ENCODE measurements around the gene TNS4.

DNA sequence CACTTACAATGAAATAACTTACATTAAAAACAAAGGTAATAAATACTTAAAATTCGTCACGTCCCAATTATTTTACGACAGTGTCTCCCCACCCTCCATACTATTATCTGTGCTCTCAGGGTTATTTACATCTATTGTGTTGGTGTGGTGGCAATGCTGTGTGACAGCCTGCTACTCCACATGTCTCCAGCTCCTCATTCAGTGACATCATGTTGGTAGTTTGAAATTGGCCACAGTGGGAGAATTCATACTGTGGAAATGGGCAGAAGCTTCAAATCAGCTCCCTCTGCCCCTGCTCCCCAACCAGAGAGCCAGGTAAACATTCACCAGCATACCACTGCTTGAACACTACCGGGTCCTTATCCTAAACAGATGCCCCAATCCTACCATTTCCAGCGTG is 6.3 kb downstream of the TNS4 start:
- TF ChIP-seq POLR2AphosphoS5 (IDR thresholded peaks at IDR 0.05) (no peak), POLR2A (IDR thresholded peaks at IDR 0.05) (no peak), EP300 (IDR thresholded peaks at IDR 0.05) (no peak)
- TF ChIP-seq, protein P1, sequence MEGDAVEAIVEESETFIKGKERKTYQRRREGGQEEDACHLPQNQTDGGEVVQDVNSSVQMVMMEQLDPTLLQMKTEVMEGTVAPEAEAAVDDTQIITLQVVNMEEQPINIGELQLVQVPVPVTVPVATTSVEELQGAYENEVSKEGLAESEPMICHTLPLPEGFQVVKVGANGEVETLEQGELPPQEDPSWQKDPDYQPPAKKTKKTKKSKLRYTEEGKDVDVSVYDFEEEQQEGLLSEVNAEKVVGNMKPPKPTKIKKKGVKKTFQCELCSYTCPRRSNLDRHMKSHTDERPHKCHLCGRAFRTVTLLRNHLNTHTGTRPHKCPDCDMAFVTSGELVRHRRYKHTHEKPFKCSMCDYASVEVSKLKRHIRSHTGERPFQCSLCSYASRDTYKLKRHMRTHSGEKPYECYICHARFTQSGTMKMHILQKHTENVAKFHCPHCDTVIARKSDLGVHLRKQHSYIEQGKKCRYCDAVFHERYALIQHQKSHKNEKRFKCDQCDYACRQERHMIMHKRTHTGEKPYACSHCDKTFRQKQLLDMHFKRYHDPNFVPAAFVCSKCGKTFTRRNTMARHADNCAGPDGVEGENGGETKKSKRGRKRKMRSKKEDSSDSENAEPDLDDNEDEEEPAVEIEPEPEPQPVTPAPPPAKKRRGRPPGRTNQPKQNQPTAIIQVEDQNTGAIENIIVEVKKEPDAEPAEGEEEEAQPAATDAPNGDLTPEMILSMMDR (IDR thresholded peaks at IDR 0.05), result no peak

All from gastroesophageal sphincter (tissue), 3 donors.